Measurements from ENCODE around the gene GSN. TPM values are rescaled to one million over a fixed set of nuclear protein-coding genes. Genes with fewer than 3 reads are reported as not detected.

The GSN gene
- total and polyA plus RNA-seq, 2 donors (not counting 1 experiment from before 2014, with no cell fraction given), result 38.4 to 45.4 TPM

GRCh38 chr9:121266906-121267650, 884 bp upstream of the GSN start:
- peak overlapping the region; percentile 82 for H2AFZ ChIP-seq (ENCODE audit: insufficient read depth, low read depth, low read length, poor library complexity, severe bottlenecking)

More at GRCh38 chr9:121266906-121267650, 884 bp upstream of the GSN start:
- CTCF ChIA-PET, result interaction anchor here (0.6 to 3.4 kb wide), 5 partner anchors 11 to 649 kb away, joined by 3 to 35 read pairs (median 6); partner anchors contain the start of gene RAB14
- Histone ChIP-seq H3K9ac (ENCODE audit: low read length) (peak overlapping the region; percentile 67), H3K4me3 (ENCODE audit: control extremely low read depth in 1 of 5, extremely low read depth in 1 of 5, insufficient read depth in 1 of 5, low read depth in 2 of 5, low read length in 4 of 5) (peak overlapping the region in 1 of 5 experiments; percentile 78), H4K20me1 (ENCODE audit: control insufficient read depth, insufficient read depth, low read length, poor library complexity, severe bottlenecking) (no peaks in the 10 kb centered on the region), H3K36me3 (replicated peaks in 1 of 2; ENCODE audit: control extremely low read depth in 1 of 2, control insufficient read depth in 1 of 2, extremely low read depth in 1 of 2, insufficient read depth in 2 of 2, low read length in 1 of 2) (no peaks in the 10 kb centered on the region), H3K79me2 (ENCODE audit: control insufficient read depth, insufficient read depth, low read length) (no peaks in the 10 kb centered on the region), H3K9me3 (ENCODE audit: control extremely low read depth in 1 of 3, control insufficient read depth in 2 of 3, insufficient read depth in 1 of 3, low read length in 2 of 3) (no peaks in the 10 kb centered on the region), H3K27me3 (replicated peaks in 1 of 4; ENCODE audit: control extremely low read depth in 1 of 4, control insufficient read depth in 3 of 4, insufficient read depth in 4 of 4, low read length in 3 of 4) (no peaks in the 10 kb centered on the region), H3K4me1 (ENCODE audit: control insufficient read depth in 2 of 2, insufficient read depth in 2 of 2, low read length in 2 of 2) (peaks cover 13 to 38% of the 10 kb centered on the region in 2 donors), H3K27ac (ENCODE audit: low read length in 2 of 2) (no peak overlapping the region), H3K4me2 (replicated peaks; ENCODE audit: low read depth, low read length, poor library complexity, severe bottlenecking) (peak overlapping the region; percentile 96)
- no peak for DNase-seq
- intact Hi-C loops (cut with micrococcal nuclease), result loop anchor here (5.0 kb wide), 1 partner anchor 65 kb away; the partner anchor contains the start of gene RAB14
- H3K27me3 Mint-ChIP-seq, result no peaks in the 10 kb centered on the region
- ATAC-seq (ENCODE audit: low read depth), result no peak
- no peak overlapping the region for H3K27ac Mint-ChIP-seq
- peak overlapping the region; percentile 89 for H3K4me3 Mint-ChIP-seq
- POLR2A ChIA-PET, result no interaction called here
- TF ChIP-seq EZH2 (IDR thresholded peaks at IDR 0.05; ENCODE audit: borderline replicate concordance, insufficient read depth, low read depth, low read length, poor library complexity, severe bottlenecking), result no peak
- no peak for TF ChIP-seq CTCF (IDR thresholded peaks at IDR 0.05)
- H3K9me3 Mint-ChIP-seq (ENCODE audit: insufficient read depth), result no peaks in the 10 kb centered on the region
- WGBS (ENCODE audit: insufficient coverage), result 95% methylated on average over 14 of the region's 18 CpGs
- peaks cover 27% of the 10 kb centered on the region for H3K4me1 Mint-ChIP-seq
